GM12878 (cell line): ENCODE measurements around the gene TSC22D4. TPM values are rescaled to one million over a fixed set of nuclear protein-coding genes. Genes with fewer than 3 reads are reported as not detected.

Experiments used
- ATAC-seq: fragments of 200-7000 bp; cut with Tn5 transposase; 3 replicates; pipeline ENCODE4 v1.9.1; 2020; ENCODE audit warnings: mild to moderate bottlenecking, moderate library complexity
- BruUV-seq: library from RNA; stranded (reverse); fragments of 400-500 nt; replicated peaks from 2 replicates; lab custom pipeline; 2021; lab: Mats Ljungman, UMichigan
- CTCF ChIA-PET: fragments of 300-600 bp; sonication (Branson Sonifier 250); formaldehyde crosslinking; extraction: SDS; loops from one replicate; lab custom pipeline; 2021; ENCODE audit warnings: inconsistent platforms; lab: Yijun Ruan, JAX
- POLR2A ChIA-PET: fragments of 350-600 bp; formaldehyde crosslinking; extraction: SDS; loops from one replicate; lab custom pipeline; 2021; ENCODE audit warnings: inconsistent platforms; lab: Charles Lee
- RAD21 ChIA-PET: fragments of 300-600 bp; sonication (Branson Sonifier 250); formaldehyde crosslinking; loops from one replicate; lab custom pipeline; 2023; ENCODE audit warnings: antibody characterized with exemption; ENCODE audit not compliant: unreplicated experiment; lab: Charles Lee
- SMC1A ChIA-PET: fragments of 300-600 bp; sonication (Branson Sonifier 250); formaldehyde crosslinking; loops from one replicate; lab custom pipeline; 2023; ENCODE audit not compliant: unreplicated experiment, uncharacterized antibody; lab: Charles Lee
- DNase-seq: peaks from one replicate; pipeline ENCODE4 v3.0.0-alpha.2; 2011; ENCODE audit warnings: low read depth, low spot score
- FAIRE-seq: peaks from 3 replicates; lab custom pipeline; 2011; peaks lifted over from hg19 to GRCh38; lab: Jason Lieb, UNC
- H2AFZ ChIP-seq: 2 replicates; pipeline ENCODE4 v1.6.0; 2011; ENCODE audit warnings: low read depth, low read length, control low read depth; ENCODE audit not compliant: control insufficient read depth
- H3K27ac ChIP-seq: 2 replicates; pipeline ENCODE4 v1.5.1; 2011; ENCODE audit warnings: control low read depth; ENCODE audit not compliant: control insufficient read depth, insufficient read depth
- H3K27me3 ChIP-seq, 2 experiments: replicated peaks in 1 of 2; 2 replicates each; pipeline versions ENCODE4 v1.6.0 to v1.6.1; 2011; ENCODE audit warnings: low read length in 1 of 2; ENCODE audit not compliant: control insufficient read depth in 2 of 2, insufficient read depth in 2 of 2
- H3K36me3 ChIP-seq, 2 experiments: 2 replicates each; pipeline ENCODE4 v1.5.1; 2011; ENCODE audit warnings: low read length in 1 of 2; ENCODE audit not compliant: control insufficient read depth in 2 of 2, insufficient read depth in 2 of 2
- H3K4me1 ChIP-seq: 2 replicates; pipeline ENCODE4 v1.6.1; 2011; ENCODE audit warnings: mild to moderate bottlenecking, low read length, moderate library complexity, mixed read lengths; ENCODE audit not compliant: control insufficient read depth, insufficient read depth
- H3K4me2 ChIP-seq: 2 replicates; pipeline ENCODE4 v1.6.0; 2011; ENCODE audit warnings: control low read depth; ENCODE audit not compliant: control insufficient read depth, insufficient read depth
- H3K4me3 ChIP-seq: fragments of 200-600 bp; sonication (generic); 2 replicates; pipeline ENCODE4 v1.5.1; 2016
- H3K79me2 ChIP-seq: 2 replicates; pipeline ENCODE4 v1.6.0; 2011; ENCODE audit warnings: low read length; ENCODE audit not compliant: control insufficient read depth, insufficient read depth
- H3K9ac ChIP-seq: 2 replicates; pipeline ENCODE4 v1.8.0; 2011; ENCODE audit warnings: low read length, control low read depth, mixed read lengths; ENCODE audit not compliant: control insufficient read depth, insufficient read depth
- H3K9me3 ChIP-seq: replicated peaks from 3 replicates; pipeline ENCODE4 v1.5.1; 2011; ENCODE audit warnings: mild to moderate bottlenecking, low read length; ENCODE audit not compliant: control insufficient read depth, insufficient read depth
- H4K20me1 ChIP-seq: 2 replicates; pipeline ENCODE4 v1.6.0; 2011; ENCODE audit not compliant: control insufficient read depth, insufficient read depth
- BMI1 ChIP-seq: fragments of 450-650 bp; IDR thresholded peaks from 2 replicates; pipeline ENCODE4 v1.6.1; 2016; ENCODE audit warnings: mild to moderate bottlenecking, moderate library complexity, borderline replicate concordance
- BRCA1 ChIP-seq: IDR thresholded peaks from 2 replicates; pipeline ENCODE4 v1.6.1; 2011; ENCODE audit warnings: low read depth, low read length, improper control_type of control experiment
- HDGF ChIP-seq: fragments of 450-650 bp; IDR thresholded peaks from 2 replicates; pipeline ENCODE4 v1.6.1; 2016; ENCODE audit warnings: antibody characterized with exemption
- NR2F1 ChIP-seq: fragments of 450-650 bp; conservative IDR thresholded peaks from 2 replicates; pipeline ENCODE4 v1.6.1; 2017; ENCODE audit warnings: mild to moderate bottlenecking
- PAX8 ChIP-seq: fragments of 450-650 bp; IDR thresholded peaks from 2 replicates; pipeline ENCODE4 v1.6.1; 2017; ENCODE audit warnings: mild to moderate bottlenecking, moderate library complexity
- RB1 ChIP-seq: fragments of 450-650 bp; formaldehyde crosslinking; IDR thresholded peaks from 2 replicates; pipeline ENCODE4 v1.6.1; 2017; ENCODE audit warnings: mild to moderate bottlenecking, borderline replicate concordance
- RFX5 ChIP-seq: IDR thresholded peaks from 2 replicates; pipeline ENCODE4 v1.6.1; 2011; ENCODE audit warnings: low read depth, low read length, improper control_type of control experiment
- SUPT20H ChIP-seq: IDR thresholded peaks from 2 replicates; pipeline ENCODE4 v1.6.1; 2011; ENCODE audit warnings: low read depth, mild to moderate bottlenecking, low read length, moderate library complexity, borderline replicate concordance; ENCODE audit not compliant: control insufficient read depth
- WRNIP1 ChIP-seq: IDR thresholded peaks from 2 replicates; pipeline ENCODE4 v1.6.1; 2011; ENCODE audit warnings: low read depth, low read length, improper control_type of control experiment, borderline replicate concordance
- ZNF207 ChIP-seq: fragments of 450-650 bp; IDR thresholded peaks from 2 replicates; pipeline ENCODE4 v1.6.1; 2014; ENCODE audit warnings: antibody characterized with exemption, mild to moderate bottlenecking, borderline replicate concordance
- WGBS: methylation state at CpG from one replicate; pipeline ENCODE4 v1.1.6; 2016; ENCODE audit warnings: low lambda C conversion rate; ENCODE audit not compliant: insufficient replicate concordance, insufficient coverage; ENCODE audit errors: missing lambda C conversion rate; 5-methylcytosine and 5-hydroxymethylcytosine counted together
- in situ Hi-C: fragments of 300-500 bp; cut with MboI; formaldehyde crosslinking; loops from 9 replicates; pipeline ENCODE4 v1.14.3; 2018; ENCODE audit warnings: mixed read lengths
- intact Hi-C: fragments of 100-400 bp; cut with micrococcal nuclease; formaldehyde crosslinking; loops from one replicate; pipeline ENCODE4 v1.14.2; 2022; ENCODE audit not compliant: unreplicated experiment
- polyA plus RNA-seq, 11 experiments: library from polyadenylated mRNA; depleted of rRNA in 4 of 11; unstranded in 6 of 11; stranded (reverse) in 5 of 11; fragments of >200 nt; fragmentation: Nextera tagmentation in 4 of 11; fragmentation: Illumina TruSeq in 1 of 11; extraction: Ambion mirVana in 4 of 11; extraction: Trizol in 1 of 11; gene quantifications; 1 replicate in 1 of 11; 2 replicates in 10 of 11; pipeline versions ENCODE4 v1.2.1 to v1.2.3, GENCODE V29; 2011 to 2016; ENCODE audit warnings: inconsistent platforms in 2 of 11, missing spikeins in 2 of 11, low read depth in 1 of 11
- total RNA-seq, 4 experiments: library from RNA; depleted of rRNA in 3 of 4; stranded (reverse); fragments of >200 nt in 3 of 4; fragmentation: Illumina TruSeq in 1 of 4; extraction: Trizol in 1 of 4; gene quantifications; 2 replicates each; pipeline versions ENCODE4 v1.2.1 to v1.2.3, GENCODE V29; 2013 to 2021
- TF ChIP-seq, protein P1 (sequence below): IDR thresholded peaks from 2 replicates; pipeline ENCODE4 v1.6.1; 2012; ENCODE audit warnings: mild to moderate bottlenecking, low read depth, low read length

TSC22D4 gene
- total and polyA plus RNA-seq, 10 of the 15 experiments (the other 5 are each of a cell fraction or from before 2014, with no cell fraction given) = 0.50 to 65.7 (median 24.4) TPM

DNA sequence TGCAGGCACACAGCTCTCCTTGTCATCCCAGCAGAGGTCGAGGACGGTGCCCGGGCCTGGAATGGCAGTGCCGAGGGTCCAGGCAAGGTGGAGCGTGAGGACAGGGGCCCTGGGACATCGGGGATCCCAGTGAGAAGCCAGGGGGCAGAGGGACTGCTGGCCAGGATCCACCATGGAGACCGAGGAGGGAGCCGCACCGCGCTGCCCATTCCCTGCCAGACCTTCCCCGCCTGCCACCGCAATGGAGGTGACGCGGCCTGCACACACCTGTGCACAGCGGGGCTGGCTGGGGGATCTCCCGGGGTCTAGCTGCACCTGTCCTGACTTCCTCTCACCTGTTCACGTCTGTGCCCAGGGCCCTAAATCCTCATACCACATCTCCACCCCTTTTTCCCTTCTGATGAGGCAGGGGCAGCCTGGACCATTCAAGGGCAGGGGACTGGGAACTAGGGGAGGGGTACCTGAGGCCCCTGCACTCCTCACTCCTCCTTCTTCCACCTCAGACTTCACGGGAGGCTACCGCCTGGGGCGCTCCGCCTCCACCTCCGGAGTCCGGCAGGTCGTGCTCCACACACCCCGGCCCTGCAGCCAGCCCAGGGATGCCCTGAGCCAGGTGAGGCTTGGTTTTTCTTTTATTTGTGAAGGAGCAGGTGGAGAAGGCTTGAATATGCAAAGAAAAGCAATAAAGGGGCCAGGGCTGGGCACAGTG is 11.6 kb upstream of the TSC22D4 start:
- Histone ChIP-seq H3K4me2 (no peak overlapping the region), H3K9me3 (no peaks in the 10 kb centered on the region), H4K20me1 (no peaks in the 10 kb centered on the region), H3K4me3 (no peak overlapping the region), H3K9ac (no peak overlapping the region), H3K36me3 (no peaks in the 10 kb centered on the region), H3K4me1 (0 out of 2 replicates have a peak, but pooled peaks cover 4% of the 10 kb centered on the region), H3K79me2 (no peaks in the 10 kb centered on the region), H2AFZ (no peak overlapping the region), H3K27ac (no peak overlapping the region), H3K27me3 (no peaks in the 10 kb centered on the region)
- intact Hi-C loops (no loop called here), in situ Hi-C loops (no loop called here)
- WGBS = 63% methylated on average over 22 of the region's 25 CpGs
- SMC1A ChIA-PET = no interaction called here
- RAD21 ChIA-PET = no interaction called here
- TF ChIP-seq NR2F1 (no peak), ZNF207 (no peak), HDGF (no peak)
- BruUV-seq = no TSS peak
- DNase-seq (no peak), ATAC-seq (no peak), FAIRE-seq (no peak)
- POLR2A ChIA-PET = interaction anchor here (0.9 kb wide), 1 partner anchor 96 kb away, joined by 3 read pairs; the partner anchor contains the start of genes FBXO24 and LRCH4
- CTCF ChIA-PET = interaction anchor here (1.0 kb wide), 1 partner anchor 69 kb away, joined by 4 read pairs; no protein-coding TSS in a partner anchor

DNA sequence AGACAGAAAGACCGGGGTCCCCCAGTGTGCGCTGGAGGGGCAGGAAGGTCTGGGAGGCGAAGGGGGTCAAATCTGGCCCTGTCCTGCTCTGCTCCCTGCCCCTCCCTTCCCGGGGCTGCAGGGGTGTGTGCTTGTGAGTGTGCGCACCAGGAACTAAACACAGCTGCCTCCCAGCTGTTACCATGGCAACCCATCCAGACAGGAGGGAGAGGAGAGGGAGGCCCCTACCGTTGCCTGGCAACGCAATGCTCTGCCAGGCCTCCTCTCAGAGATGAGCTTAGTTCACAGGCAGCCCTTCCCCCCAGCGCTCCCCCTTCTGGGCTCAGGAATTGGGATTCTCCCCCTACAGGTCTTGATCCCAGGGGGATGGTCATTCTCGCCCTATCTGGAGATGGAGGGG is 10.8 kb upstream of the TSC22D4 start:
- Histone ChIP-seq H4K20me1 (no peaks in the 10 kb centered on the region), H3K4me1 (0 out of 2 replicates have a peak, but pooled peaks cover 4% of the 10 kb centered on the region), H3K4me3 (no peak overlapping the region), H3K27ac (no peak overlapping the region), H2AFZ (no peak overlapping the region), H3K4me2 (no peak overlapping the region), H3K9me3 (no peaks in the 10 kb centered on the region), H3K27me3 (no peaks in the 10 kb centered on the region), H3K9ac (no peak overlapping the region), H3K36me3 (no peaks in the 10 kb centered on the region), H3K79me2 (no peaks in the 10 kb centered on the region)
- TF ChIP-seq RFX5 (0 out of 2 replicates have a peak, but pooled peaks have one; percentile 39), WRNIP1 (no peak), PAX8 (no peak), BMI1 (peak; percentile 97), RB1 (no peak), SUPT20H (no peak), BRCA1 (no peak)
- TF ChIP-seq, protein P1, sequence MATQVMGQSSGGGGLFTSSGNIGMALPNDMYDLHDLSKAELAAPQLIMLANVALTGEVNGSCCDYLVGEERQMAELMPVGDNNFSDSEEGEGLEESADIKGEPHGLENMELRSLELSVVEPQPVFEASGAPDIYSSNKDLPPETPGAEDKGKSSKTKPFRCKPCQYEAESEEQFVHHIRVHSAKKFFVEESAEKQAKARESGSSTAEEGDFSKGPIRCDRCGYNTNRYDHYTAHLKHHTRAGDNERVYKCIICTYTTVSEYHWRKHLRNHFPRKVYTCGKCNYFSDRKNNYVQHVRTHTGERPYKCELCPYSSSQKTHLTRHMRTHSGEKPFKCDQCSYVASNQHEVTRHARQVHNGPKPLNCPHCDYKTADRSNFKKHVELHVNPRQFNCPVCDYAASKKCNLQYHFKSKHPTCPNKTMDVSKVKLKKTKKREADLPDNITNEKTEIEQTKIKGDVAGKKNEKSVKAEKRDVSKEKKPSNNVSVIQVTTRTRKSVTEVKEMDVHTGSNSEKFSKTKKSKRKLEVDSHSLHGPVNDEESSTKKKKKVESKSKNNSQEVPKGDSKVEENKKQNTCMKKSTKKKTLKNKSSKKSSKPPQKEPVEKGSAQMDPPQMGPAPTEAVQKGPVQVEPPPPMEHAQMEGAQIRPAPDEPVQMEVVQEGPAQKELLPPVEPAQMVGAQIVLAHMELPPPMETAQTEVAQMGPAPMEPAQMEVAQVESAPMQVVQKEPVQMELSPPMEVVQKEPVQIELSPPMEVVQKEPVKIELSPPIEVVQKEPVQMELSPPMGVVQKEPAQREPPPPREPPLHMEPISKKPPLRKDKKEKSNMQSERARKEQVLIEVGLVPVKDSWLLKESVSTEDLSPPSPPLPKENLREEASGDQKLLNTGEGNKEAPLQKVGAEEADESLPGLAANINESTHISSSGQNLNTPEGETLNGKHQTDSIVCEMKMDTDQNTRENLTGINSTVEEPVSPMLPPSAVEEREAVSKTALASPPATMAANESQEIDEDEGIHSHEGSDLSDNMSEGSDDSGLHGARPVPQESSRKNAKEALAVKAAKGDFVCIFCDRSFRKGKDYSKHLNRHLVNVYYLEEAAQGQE = no peak
- SMC1A ChIA-PET = no interaction called here
- peak; percentile 89 for FAIRE-seq
- BruUV-seq = no TSS peak
- DNase-seq = no peak
- POLR2A ChIA-PET = interaction anchor here (0.9 kb wide), 1 partner anchor 96 kb away, joined by 3 read pairs; the partner anchor contains the start of genes FBXO24 and LRCH4
- intact Hi-C loops (no loop called here), in situ Hi-C loops (no loop called here)
- CTCF ChIA-PET = interaction anchor here (1.0 kb wide), 1 partner anchor 70 kb away, joined by 4 read pairs; no protein-coding TSS in a partner anchor
- RAD21 ChIA-PET = no interaction called here
- WGBS = 17% methylated on average over 7 of the region's 9 CpGs
- ATAC-seq = peak; percentile 74
